IPS DF 6.9 (cell line): ENCODE measurements around the gene TMEM161A.

ENCODE experiments used
- DNase-seq: peaks from one replicate; pipeline ENCODE4 v3.0.0-alpha.2; 2013; ENCODE audit warnings: low read depth, low spot score
- H3K27ac ChIP-seq: one replicate; pipeline ENCODE4 v1.5.1; 2013; ENCODE audit warnings: low read length, control low read depth
- H3K27me3 ChIP-seq: 2 replicates; pipeline ENCODE4 v1.6.1; 2013; ENCODE audit warnings: mild to moderate bottlenecking, low read length; ENCODE audit not compliant: control insufficient read depth, insufficient read depth
- H3K36me3 ChIP-seq: 2 replicates; pipeline ENCODE4 v1.6.1; 2013; ENCODE audit warnings: low read length; ENCODE audit not compliant: control insufficient read depth, insufficient read depth
- H3K4me1 ChIP-seq: 2 replicates; pipeline ENCODE4 v1.6.1; 2013; ENCODE audit warnings: low read length; ENCODE audit not compliant: control insufficient read depth, insufficient read depth
- H3K4me3 ChIP-seq: 2 replicates; pipeline ENCODE4 v1.5.1; 2013; ENCODE audit warnings: mild to moderate bottlenecking, low read length
- H3K9me3 ChIP-seq: 2 replicates; pipeline ENCODE4 v1.6.1; 2013; ENCODE audit warnings: low read length, inconsistent platforms; ENCODE audit not compliant: control insufficient read depth, insufficient read depth
- WGBS: extraction: QIAGEN DNeasy Blood & Tissue Kit; methylation state at CpG from one replicate; pipeline ENCODE4 v1.1.7; 2013; ENCODE audit warnings: mixed read lengths, missing lambda C conversion rate; ENCODE audit not compliant: insufficient read length, insufficient coverage; 5-methylcytosine and 5-hydroxymethylcytosine counted together

TMEM161A gene

DNA sequence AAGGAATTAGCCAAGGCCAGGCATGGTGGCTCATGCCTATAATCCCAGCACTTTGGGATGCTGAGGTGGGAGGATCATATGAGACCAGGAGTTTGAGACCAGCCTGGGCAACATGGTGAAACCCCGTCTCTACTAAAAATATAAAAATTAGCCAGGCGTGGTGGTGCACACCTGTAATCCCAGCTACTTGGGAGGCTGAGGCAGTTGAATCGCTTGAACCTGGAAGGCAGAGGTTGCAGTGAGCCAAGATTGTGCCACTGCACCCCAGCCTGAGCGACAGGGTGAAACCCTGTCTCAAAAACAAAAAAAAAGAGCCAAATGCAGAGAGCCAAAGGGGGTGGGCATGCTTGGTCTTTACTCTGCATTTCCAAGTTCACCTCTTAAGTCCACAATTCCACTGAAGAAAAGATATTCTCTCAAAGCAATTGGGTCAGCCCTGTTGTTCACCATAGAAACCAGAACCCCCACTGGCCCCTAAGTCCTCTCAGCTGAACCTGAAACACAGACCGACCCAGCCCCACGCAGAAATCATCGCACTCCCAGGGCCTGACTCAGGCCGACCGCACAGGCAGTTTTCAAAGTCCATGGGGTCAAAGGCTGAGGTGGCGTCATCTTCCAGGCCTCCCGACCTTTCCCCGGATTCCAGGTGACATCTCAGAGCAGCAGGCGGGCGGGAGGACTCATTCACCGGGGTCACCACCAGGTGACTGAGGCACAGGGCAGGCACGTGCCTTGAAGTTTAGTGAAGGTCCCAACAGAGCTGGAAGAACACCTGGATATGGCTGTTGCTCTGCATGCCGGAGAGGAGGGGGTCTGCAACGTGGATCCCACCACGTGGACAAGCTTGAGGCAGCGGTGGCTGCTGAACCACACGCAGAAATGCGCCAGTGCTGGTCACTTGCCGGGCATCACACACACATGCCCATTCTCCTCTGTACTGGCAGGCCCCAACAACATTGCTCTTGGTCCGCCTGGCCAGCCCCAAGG is 41.3 kb downstream of the TMEM161A start:
- DNase-seq: no peak
- WGBS: no CpG with 5 or more reads among the region's 24 CpGs
- Histone ChIP-seq H3K9me3 (no peaks in the 10 kb centered on the region), H3K36me3 (no peaks in the 10 kb centered on the region), H3K27me3 (no peaks in the 10 kb centered on the region), H3K4me1 (no peaks in the 10 kb centered on the region; the same call in 1 of the 2 replicates), H3K27ac (no peak overlapping the region), H3K4me3 (no peak overlapping the region)

DNA sequence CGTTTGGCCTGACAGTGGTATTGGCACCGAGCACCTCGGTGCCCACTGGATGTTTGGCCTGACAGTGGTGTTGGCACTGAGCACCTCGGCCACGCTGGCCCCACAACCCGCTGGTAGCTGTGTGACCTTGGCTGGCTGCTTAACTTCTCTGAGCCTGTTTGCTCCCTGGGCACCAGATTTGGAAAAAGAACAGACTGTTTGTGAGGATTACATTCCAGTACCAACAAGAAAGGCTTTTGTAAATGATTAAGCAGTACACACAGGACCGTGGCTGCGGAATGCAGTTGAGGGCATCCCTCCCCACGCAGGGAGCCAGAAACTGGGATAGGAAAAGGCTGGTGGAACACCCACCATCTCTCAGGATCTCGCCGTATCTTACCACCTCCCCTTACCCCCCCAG is 42.6 kb downstream of the TMEM161A start:
- Histone ChIP-seq H3K36me3 (no peaks in the 10 kb centered on the region), H3K9me3 (no peaks in the 10 kb centered on the region), H3K4me1 (no peaks in the 10 kb centered on the region; the same call in 1 of the 2 replicates), H3K27me3 (no peaks in the 10 kb centered on the region), H3K27ac (no peak overlapping the region), H3K4me3 (no peak overlapping the region)
- no CpG with 5 or more reads among the region's 11 CpGs for WGBS
- DNase-seq: no peak

GRCh38 chr19:19094513-19094912 is 43.8 kb downstream of the TMEM161A start:
- no peaks in the 10 kb centered on the region for H3K36me3 ChIP-seq
- H3K27me3 ChIP-seq: no peaks in the 10 kb centered on the region
- no peaks in the 10 kb centered on the region for H3K9me3 ChIP-seq
- H3K4me1 ChIP-seq: peaks cover 1% of the 10 kb centered on the region; the same call in 1 of the 2 replicates
- no peak overlapping the region for H3K27ac ChIP-seq
- WGBS: no CpG with 5 or more reads among the region's 7 CpGs
- no peak overlapping the region for H3K4me3 ChIP-seq
- no peak for DNase-seq

DNA sequence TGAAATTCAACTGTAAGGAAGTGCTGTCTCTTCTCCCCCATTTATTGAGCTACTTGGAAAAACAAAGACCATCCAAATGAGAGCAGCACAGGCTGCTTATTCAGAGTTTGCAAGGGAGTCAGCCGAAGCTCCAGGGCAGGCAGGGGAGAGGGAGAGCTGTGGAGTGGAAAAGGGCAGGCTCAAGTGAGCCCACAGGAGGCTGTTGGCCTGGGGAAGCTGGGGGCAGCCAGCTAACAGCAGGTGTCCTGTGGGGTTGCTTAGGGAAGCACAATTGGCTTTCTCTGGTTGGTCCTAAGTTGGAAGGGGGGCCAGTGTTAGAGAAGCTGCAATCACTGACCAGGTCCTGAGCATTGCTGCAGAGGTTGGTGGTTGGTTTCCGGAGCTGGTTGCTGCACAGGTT is 50.6 kb downstream of the TMEM161A start:
- no peaks in the 10 kb centered on the region for H3K27me3 ChIP-seq
- no peak for DNase-seq
- no peaks in the 10 kb centered on the region for H3K9me3 ChIP-seq
- no peak overlapping the region for H3K27ac ChIP-seq
- H3K36me3 ChIP-seq: no peaks in the 10 kb centered on the region
- no peak overlapping the region for H3K4me3 ChIP-seq
- H3K4me1 ChIP-seq: peaks cover 2% of the 10 kb centered on the region; the same call in 1 of the 2 replicates
- no CpG with 5 or more reads among the region's 2 CpGs for WGBS

DNA sequence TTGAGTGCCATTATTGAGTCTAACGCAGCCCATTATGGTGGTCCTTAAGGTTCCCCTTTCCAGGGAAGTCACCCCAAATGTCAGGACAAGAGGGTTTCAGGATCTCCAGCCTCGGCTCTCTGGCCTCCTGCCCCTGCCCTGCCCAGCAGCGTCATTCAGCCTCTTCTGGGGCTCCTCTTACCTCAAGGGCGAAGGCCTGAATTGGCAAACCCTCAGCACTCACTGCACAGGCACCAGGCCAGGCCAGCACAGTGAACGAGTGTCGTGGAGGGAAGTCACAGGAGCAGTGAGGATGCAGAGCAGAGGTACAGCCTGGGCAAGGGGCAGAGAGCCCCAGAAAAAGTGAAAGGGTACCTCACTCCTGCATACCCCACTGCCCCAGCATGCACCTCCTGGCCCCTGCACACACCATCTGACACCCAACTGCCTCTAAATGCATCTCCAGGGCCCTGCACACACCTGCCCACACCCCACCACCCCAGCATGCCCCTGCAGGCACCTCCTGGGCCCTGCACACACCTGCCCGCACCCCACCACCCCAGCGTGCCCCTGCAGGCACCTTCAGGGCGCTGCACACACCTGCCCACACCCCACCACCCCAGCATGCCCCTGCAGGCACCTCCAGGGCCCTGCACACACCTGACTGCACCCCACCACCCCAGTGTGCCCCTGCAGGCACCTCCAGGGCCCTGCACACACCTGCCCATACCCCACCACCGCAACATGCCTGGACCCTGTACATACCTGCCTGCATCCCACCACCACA is 54.7 kb downstream of the TMEM161A start:
- no peaks in the 10 kb centered on the region for H3K36me3 ChIP-seq
- no CpG with 5 or more reads among the region's 10 CpGs for WGBS
- 0 out of 2 replicates have a peak, but pooled peaks cover 1% of the 10 kb centered on the region for H3K4me1 ChIP-seq
- H3K27me3 ChIP-seq: no peaks in the 10 kb centered on the region
- H3K9me3 ChIP-seq: no peaks in the 10 kb centered on the region
- H3K27ac ChIP-seq: no peak overlapping the region
- no peak for DNase-seq
- H3K4me3 ChIP-seq: no peak overlapping the region

- Histone ChIP-seq H3K27ac (no peak overlapping the region), H3K36me3 (no peaks in the 10 kb centered on the region), H3K4me3 (no peak overlapping the region), H3K9me3 (no peaks in the 10 kb centered on the region), H3K4me1 (no peaks in the 10 kb centered on the region), H3K27me3 (no peaks in the 10 kb centered on the region)
- DNase-seq: no peak
- WGBS: no CpG with 5 or more reads among the region's 16 CpGs
Measured at GRCh38 chr19:19081642-19082151, 56.6 kb downstream of the TMEM161A start.

- Histone ChIP-seq H3K36me3 (no peaks in the 10 kb centered on the region), H3K27ac (no peak overlapping the region), H3K27me3 (no peaks in the 10 kb centered on the region), H3K9me3 (no peaks in the 10 kb centered on the region), H3K4me1 (no peaks in the 10 kb centered on the region), H3K4me3 (no peak overlapping the region)
- no peak for DNase-seq
- WGBS: no CpG with 5 or more reads among the region's 1 CpG
Measured at GRCh38 chr19:19079571-19079970, 58.7 kb downstream of the TMEM161A start.

DNA sequence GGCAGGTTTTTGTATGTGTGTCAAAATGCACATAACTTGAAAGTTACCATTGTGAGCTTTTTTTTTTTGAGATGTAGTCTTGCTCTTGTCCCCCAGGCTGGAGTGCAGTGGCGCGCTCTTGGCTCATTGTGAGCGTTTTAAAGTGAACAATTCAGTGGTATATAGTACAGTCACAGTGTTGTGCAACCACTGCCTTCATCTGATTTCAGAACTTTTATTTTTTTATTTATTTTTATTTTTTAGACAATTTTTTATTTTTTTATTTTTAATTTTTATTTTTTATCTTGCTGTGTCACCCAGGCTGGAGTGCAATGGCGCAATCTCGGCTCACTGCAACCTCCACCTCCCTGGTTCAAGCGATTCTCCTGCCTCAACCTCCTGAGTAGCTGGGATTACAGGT is 59.5 kb downstream of the TMEM161A start:
- H3K36me3 ChIP-seq: no peaks in the 10 kb centered on the region
- H3K27ac ChIP-seq: no peak overlapping the region
- no peaks in the 10 kb centered on the region for H3K4me1 ChIP-seq
- DNase-seq: no peak
- no peaks in the 10 kb centered on the region for H3K27me3 ChIP-seq
- no peak overlapping the region for H3K4me3 ChIP-seq
- no CpG with 5 or more reads among the region's 6 CpGs for WGBS
- no peaks in the 10 kb centered on the region for H3K9me3 ChIP-seq

GRCh38 chr19:19077103-19077502 is 61.2 kb downstream of the TMEM161A start:
- Histone ChIP-seq H3K27ac (no peak overlapping the region), H3K4me3 (no peak overlapping the region), H3K9me3 (no peaks in the 10 kb centered on the region), H3K36me3 (no peaks in the 10 kb centered on the region), H3K27me3 (0 out of 2 replicates have a peak, but pooled peaks cover 2% of the 10 kb centered on the region), H3K4me1 (no peaks in the 10 kb centered on the region)
- WGBS: no CpG with 5 or more reads among the region's 7 CpGs
- no peak for DNase-seq

- WGBS: no CpG with 5 or more reads among the region's 1 CpG
- H3K9me3 ChIP-seq: no peaks in the 10 kb centered on the region
- H3K27me3 ChIP-seq: 0 out of 2 replicates have a peak, but pooled peaks cover 2% of the 10 kb centered on the region
- DNase-seq: no peak
- H3K4me1 ChIP-seq: no peaks in the 10 kb centered on the region
- no peak overlapping the region for H3K4me3 ChIP-seq
- no peaks in the 10 kb centered on the region for H3K36me3 ChIP-seq
- no peak overlapping the region for H3K27ac ChIP-seq
Measured at GRCh38 chr19:19076476-19076875, 61.8 kb downstream of the TMEM161A start.
